Erythroblast (primary cell): Measurements from ENCODE around the gene LPCAT4.
A peak's percentile ranks its signal among the peaks of the same experiment; 100 is the strongest.

Source experiments
- DNase-seq, 2 experiments: peaks; one replicate each; lab custom pipeline; 2025; lab: John Stamatoyannopoulos, UW
- GATA1 ChIP-seq: IDR thresholded peaks from 2 replicates; pipeline ENCODE4 v1.6.1; 2011; ENCODE audit warnings: low read depth, mild to moderate bottlenecking, control low read depth, low read length, moderate library complexity
- POLR2A ChIP-seq: IDR thresholded peaks from 2 replicates; pipeline ENCODE4 v1.6.1; 2011; ENCODE audit warnings: mild to moderate bottlenecking, low read length

Gene LPCAT4

DNA sequence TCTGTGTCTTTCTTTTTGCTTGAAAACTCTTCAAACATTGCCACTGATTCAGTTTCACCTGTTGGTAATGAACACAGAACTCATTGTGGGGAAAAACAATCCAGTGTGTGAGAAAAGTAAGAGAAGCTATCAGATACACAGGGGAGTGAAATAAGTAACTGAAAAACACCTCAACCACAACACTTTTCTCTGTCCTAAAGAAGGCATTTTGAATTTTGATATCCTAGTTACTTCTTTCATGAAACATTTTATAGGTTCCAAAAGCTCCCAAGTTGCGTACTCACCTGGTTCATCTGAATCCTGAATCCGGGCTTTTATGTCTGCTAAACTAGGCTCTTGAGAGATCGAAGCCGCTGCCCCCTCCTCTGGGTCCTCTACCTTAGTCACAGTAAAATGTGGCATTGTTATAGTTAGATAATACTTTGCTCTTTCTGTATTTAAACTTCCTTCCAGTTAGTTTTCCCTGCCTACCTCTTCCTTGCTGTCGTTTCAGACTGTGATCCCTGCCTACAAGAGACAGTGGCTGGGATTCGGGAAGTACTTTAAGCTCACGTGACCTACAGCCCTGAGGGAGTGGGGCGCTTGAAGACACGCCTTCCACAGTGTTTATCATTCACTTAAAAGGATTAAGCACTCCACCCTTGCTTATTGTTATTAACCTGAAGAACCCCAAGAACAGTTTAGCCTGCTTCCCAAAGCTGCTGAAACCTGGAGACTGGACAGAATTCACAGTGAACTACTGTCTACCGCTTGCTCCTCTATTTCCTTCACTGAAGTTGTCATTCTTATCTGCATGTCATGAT, 48.5 kb downstream of the LPCAT4 start:
- no peak for TF ChIP-seq GATA1
- TF ChIP-seq POLR2A = peak; percentile 53
- peak; percentile 61 to 71 for DNase-seq

DNA sequence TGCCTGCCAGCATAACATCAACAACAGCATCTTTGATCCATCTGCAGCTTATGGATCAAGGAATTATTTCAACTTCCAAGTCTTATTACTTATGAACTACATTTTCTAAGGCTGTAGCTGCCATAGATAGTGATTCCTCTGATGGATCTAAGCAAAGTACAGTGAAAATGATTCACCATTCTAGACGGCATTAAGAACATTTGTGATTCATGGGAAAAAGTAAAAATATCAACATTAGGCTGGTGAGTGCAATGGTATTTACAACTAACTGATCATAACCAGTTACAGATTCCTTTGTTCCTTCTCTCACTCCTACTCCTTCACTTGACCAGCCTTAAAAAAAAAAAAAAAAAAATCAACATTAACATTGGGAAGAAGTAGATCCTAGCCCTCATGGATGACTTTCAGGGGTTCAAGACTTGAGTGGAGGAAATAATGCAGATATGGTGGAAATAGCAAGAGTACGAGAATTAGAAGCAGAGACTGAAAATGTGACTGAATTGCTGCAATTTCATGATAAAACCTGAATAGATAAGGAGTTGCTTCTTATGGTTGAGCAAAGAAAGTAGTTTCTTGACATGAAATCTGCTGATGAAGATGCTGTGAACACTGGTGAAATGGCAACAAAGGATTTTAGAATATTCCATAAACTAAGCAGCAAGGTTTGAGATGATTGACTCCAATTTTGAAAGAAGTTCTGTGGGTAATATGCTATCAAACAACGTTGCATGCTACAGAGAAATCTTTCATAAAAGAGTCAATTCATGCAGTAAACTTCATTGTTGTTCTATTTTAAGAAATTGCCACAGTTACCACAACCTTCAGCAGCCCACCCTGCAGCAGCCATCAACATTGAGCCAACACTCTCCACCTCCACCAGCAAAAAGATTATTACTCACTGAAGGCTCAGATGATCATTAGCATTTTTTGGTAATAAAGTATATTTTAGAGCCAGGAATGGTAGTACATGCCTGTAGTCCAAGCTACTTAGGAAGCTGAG, 52.2 kb downstream of the LPCAT4 start:
- no peak for TF ChIP-seq POLR2A
- TF ChIP-seq GATA1 = no peak
- peak; percentile 25 to 56 for DNase-seq

DNA sequence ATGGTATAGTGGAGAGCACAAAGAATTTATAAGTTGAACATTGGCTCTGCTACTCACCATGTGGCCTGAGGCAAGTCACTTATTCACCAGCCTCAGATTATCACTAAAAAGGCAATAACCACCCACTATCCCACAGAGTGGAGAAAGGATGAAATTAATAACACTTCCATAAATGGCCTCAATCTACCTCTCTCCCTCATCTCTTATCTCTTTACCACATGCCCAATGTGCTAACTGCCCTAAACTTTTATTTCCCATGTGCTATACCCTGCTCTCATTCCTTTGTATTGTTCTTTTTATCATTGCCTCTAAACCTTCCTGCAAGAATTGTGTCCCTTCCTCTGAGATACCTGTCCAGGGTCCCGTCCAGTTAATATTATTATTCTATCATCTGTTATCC, 55.4 kb downstream of the LPCAT4 start:
- peak in 1 of 2 experiments; percentile 47 for DNase-seq
- TF ChIP-seq GATA1 (no peak), POLR2A (no peak)
